HFF-Myc (cell line): ENCODE results near the gene FUBP1.
"Not testable (repeated sequence)": the region's sequence is repeated elsewhere in the genome, so short reads cannot be mapped to it uniquely, and the experiment has no call there.

Experiments
- DNase-seq: peaks from one replicate; pipeline ENCODE4 v3.0.0-alpha.2; 2011; ENCODE audit warnings: low read depth; ENCODE audit errors: extremely low read depth
- H3K4me3 ChIP-seq: replicated peaks from 2 replicates; pipeline ENCODE4 v1.5.1; 2011; ENCODE audit warnings: low read depth, mild to moderate bottlenecking, control low read depth, low read length
- CTCF ChIP-seq: IDR thresholded peaks from 2 replicates; pipeline ENCODE4 v1.5.1; 2012; ENCODE audit warnings: mild to moderate bottlenecking, low read depth, low read length, control low read depth; ENCODE audit errors: missing control alignments

The FUBP1 gene

GRCh38 chr1:77989744-77990143 lies 10.9 kb upstream of the FUBP1 start:
- no peak for DNase-seq
- H3K4me3 ChIP-seq = no peak overlapping the region
- TF ChIP-seq CTCF = no peak

DNA sequence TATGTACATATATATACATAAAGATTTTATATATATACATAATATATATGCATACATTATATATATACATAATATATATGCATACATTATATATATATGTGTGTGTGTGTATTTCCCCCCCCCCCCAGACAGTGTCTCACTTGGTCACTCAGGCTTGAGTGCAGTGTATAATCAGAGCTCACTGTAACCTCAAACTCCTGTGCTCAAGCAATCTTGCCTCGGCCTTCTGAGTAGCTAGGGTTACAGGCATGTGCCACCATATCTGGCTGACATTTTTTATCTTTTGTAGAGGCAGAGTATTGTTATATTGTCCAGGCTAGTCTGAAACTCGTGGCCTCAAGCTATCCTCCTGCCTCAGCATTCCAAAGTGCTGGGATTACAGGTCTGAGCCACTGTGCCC lies 9.0 kb upstream of the FUBP1 start:
- no peak for TF ChIP-seq CTCF
- no peak for DNase-seq

GRCh38 chr1:77986810-77987209 lies 7.9 kb upstream of the FUBP1 start:
- TF ChIP-seq CTCF = no peak
- no peak overlapping the region for H3K4me3 ChIP-seq
- no peak for DNase-seq

More for the DNA sequence above, 9.0 kb upstream of the FUBP1 start:
- no peak overlapping the region for H3K4me3 ChIP-seq

DNA sequence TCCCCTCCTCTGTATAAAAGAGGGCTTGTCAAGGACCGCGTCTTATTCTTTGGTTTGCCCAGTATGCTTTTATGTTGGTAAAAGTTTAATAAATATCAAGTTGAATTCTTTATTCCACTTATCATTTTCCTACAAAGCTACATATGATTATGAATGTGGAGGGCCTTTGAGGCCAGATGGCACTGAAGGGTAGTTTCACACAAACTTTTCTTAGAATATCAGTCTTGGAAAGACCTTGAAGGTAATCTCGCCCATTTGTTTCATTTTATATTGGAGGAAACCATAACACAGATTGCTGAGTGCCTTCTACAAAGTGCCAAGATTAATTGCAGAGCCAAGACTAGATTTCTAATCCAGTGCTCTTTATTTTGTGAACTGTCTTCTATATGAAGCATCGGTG lies 5.8 kb upstream of the FUBP1 start:
- TF ChIP-seq CTCF = no peak
- no peak overlapping the region for H3K4me3 ChIP-seq
- no peak for DNase-seq

DNA sequence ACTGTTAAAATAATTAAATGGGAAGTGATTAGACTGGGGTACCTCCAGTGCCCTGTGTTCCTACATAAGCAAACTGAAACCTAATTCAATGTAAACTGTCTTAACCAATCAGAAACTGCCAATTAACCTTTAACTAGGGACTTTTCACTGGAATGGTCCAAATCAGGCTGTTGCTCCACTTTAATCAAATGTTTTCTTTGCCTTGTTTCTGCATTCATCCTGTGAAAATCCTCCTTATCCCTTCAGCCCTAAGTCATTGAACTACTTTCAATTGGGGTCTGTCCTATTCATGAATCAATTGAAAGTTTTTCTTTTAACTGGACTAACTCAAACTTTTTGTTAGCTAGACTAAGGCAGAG lies 5.1 kb upstream of the FUBP1 start:
- no peak for DNase-seq
- H3K4me3 ChIP-seq = no peak overlapping the region
- TF ChIP-seq CTCF = no peak

GRCh38 chr1:77983352-77983996 lies 4.6 kb upstream of the FUBP1 start:
- not testable (repeated sequence) for DNase-seq, H3K4me3 ChIP-seq

GRCh38 chr1:77978293-77978968 lies 441 bp downstream of the FUBP1 start:
- peak; percentile 78 for DNase-seq
- no peak for TF ChIP-seq CTCF
- peak overlapping the region; percentile 98 for H3K4me3 ChIP-seq
